Measurements from ENCODE around the gene SLC43A1.

The SLC43A1 gene

GRCh38 chr11:57481915-57482781 lies 33.4 kb downstream of the SLC43A1 start:
- no peak for DNase-seq (ENCODE audit: low spot score)
- TF ChIP-seq, protein P1, sequence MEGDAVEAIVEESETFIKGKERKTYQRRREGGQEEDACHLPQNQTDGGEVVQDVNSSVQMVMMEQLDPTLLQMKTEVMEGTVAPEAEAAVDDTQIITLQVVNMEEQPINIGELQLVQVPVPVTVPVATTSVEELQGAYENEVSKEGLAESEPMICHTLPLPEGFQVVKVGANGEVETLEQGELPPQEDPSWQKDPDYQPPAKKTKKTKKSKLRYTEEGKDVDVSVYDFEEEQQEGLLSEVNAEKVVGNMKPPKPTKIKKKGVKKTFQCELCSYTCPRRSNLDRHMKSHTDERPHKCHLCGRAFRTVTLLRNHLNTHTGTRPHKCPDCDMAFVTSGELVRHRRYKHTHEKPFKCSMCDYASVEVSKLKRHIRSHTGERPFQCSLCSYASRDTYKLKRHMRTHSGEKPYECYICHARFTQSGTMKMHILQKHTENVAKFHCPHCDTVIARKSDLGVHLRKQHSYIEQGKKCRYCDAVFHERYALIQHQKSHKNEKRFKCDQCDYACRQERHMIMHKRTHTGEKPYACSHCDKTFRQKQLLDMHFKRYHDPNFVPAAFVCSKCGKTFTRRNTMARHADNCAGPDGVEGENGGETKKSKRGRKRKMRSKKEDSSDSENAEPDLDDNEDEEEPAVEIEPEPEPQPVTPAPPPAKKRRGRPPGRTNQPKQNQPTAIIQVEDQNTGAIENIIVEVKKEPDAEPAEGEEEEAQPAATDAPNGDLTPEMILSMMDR (IDR thresholded peaks at IDR 0.05; ENCODE audit: extremely low read depth, missing control alignments), result no peak

DNA sequence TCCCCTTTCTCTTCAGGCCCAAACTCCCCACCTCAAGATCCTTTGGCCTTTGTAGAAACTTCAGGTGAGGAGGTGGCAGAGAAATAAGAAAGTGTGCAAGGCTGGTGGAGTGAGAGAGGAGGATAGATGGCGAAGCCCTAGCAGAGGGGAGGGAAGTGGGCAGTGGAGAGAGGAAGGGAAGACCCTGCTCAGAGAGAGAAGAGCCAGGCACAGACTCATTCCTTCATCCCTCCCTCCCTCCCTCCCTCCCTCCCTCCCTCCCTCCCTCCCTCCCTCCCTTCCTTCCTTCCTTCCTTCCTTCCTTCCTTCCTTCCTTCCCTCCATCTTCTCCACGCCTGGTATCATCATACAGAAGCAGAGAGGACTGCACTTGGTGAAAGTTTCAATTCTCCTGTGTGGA lies 34.2 kb downstream of the SLC43A1 start:
- DNase-seq (ENCODE audit: low spot score), result no peak
- TF ChIP-seq, protein P1 (IDR thresholded peaks at IDR 0.05; ENCODE audit: extremely low read depth, missing control alignments), result no peak

DNA sequence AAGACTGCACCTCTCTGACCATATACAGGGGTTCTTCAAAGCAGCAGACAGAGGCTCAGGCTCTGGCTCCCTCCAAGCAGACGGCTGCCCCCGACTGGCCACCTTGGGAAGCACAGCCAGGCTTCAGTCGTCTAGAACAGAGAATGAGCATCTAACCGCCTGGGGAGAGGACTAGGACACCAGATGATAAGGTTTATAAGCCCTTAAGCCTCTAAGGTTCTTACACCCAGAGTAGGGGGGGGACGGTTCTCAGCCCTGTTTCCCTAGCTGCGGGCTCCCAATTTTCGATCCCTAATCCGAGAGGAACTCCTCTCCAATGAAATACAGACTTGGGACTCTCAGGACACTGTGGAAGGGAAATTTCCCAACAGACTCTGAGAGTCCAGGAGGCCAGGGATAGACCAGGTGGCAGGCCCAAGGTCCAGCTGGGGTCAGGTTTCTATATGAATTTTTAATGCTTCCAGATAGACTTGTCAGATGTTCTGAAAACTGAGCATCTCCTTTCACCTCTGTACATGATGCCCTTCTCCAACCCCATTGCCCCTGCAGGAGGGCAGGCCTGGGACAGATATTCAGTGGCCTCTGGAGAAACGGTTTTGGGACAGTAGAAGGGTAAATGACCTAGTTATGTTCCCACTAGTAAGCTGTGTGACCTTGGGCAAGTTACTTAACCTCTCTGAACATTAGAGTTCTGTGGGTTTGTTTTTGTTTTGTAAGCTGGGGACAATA lies 34.9 kb downstream of the SLC43A1 start:
- peak; percentile 88 for DNase-seq (ENCODE audit: low spot score)
- TF ChIP-seq, protein P1 (IDR thresholded peaks at IDR 0.05; ENCODE audit: extremely low read depth, missing control alignments), result peak; percentile 62

DNA sequence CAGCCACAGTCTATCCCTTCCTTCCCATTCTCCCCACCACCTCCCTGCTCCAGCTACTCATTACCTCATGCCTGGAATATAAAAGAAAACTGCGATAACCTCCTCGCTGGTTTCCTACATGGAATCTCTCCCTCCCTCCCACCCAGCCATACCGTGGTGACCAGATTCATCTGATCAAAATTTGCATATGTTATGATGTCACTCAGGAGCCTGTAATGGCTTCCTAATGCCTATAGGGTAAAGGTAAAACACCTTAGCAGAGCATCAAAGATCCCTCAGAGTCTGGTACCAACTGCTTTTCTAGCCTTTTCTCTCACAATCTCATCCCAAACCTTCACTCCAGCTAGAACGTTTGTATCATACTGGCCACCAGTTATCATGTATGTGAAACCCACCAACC lies 35.6 kb downstream of the SLC43A1 start:
- no peak for DNase-seq (ENCODE audit: low spot score)
- TF ChIP-seq, protein P1 (IDR thresholded peaks at IDR 0.05; ENCODE audit: extremely low read depth, missing control alignments), result no peak

DNA sequence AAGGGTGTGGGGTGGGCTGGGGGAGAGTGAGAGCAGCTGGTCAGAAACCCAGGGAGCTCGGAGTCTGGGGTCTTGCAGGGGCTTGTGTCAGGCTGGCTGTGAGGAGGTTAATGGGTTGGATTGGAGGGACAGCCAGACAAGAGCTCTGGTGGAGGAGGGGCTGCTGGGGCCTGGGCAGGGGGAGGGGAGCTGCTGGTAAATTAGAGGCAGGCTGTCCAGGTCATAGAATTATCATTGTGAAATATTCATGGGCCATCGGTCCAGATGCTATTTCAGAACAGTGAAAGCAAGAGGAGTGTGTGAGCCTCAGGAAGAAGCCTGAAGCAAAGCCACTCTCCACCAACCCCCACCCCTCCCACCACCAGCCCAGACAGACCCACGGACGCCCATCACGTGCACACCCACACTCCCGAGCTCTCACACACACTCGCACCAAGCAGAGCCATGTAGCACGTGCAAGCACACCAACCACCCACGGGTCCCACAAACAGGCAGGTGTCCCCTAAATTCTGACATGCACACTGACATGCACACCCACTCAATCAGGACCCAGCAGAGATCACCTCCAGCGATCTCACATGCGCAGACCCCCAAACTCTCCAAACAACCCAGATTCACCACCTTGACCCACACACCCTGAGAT lies 36.4 kb downstream of the SLC43A1 start:
- DNase-seq (ENCODE audit: low spot score), result no peak
- TF ChIP-seq, protein P1 (IDR thresholded peaks at IDR 0.05; ENCODE audit: extremely low read depth, missing control alignments), result no peak

- TF ChIP-seq, protein P1 (IDR thresholded peaks at IDR 0.05; ENCODE audit: extremely low read depth, missing control alignments), result no peak
- DNase-seq (ENCODE audit: low spot score), result no peak
Measured at GRCh38 chr11:57477507-57478189, 37.9 kb downstream of the SLC43A1 start.

Measured in GM20000 (cell line).